Measurements from ENCODE around the gene NQO2.

DNA sequence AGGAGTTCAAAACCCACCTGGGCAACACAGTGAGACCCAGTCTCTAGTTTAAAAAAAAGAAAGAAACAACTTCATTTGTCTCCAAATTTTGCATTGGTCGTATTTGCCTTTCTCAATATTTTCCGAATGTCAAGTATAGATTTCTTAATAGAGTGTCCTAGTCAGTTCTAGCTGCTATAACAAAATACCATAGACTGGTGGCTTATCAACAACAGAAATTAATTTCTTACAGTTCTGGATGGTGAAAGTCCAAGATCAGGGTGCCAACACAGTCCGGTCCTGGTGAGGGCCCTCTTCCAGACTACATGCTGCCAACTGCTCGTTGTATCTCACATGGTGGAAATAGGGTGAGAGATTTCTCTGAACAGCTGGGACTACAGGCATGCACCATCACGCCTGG, 34.0 kb downstream of the NQO2 start:
- TF ChIP-seq, protein P1, sequence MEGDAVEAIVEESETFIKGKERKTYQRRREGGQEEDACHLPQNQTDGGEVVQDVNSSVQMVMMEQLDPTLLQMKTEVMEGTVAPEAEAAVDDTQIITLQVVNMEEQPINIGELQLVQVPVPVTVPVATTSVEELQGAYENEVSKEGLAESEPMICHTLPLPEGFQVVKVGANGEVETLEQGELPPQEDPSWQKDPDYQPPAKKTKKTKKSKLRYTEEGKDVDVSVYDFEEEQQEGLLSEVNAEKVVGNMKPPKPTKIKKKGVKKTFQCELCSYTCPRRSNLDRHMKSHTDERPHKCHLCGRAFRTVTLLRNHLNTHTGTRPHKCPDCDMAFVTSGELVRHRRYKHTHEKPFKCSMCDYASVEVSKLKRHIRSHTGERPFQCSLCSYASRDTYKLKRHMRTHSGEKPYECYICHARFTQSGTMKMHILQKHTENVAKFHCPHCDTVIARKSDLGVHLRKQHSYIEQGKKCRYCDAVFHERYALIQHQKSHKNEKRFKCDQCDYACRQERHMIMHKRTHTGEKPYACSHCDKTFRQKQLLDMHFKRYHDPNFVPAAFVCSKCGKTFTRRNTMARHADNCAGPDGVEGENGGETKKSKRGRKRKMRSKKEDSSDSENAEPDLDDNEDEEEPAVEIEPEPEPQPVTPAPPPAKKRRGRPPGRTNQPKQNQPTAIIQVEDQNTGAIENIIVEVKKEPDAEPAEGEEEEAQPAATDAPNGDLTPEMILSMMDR (IDR thresholded peaks at IDR 0.05) = no peak
- TF ChIP-seq EZH2 (IDR thresholded peaks at IDR 0.05; ENCODE audit: borderline replicate concordance, insufficient read depth, low read depth, low read length, poor library complexity, severe bottlenecking) = no peak
